ENCODE measurements around the gene MTG1. TPM values are rescaled to one million over a fixed set of nuclear protein-coding genes. Genes with fewer than 3 reads are reported as not detected.

Gene MTG1
- total RNA-seq, 1 donor from 2014 or later: 44.0 TPM

DNA sequence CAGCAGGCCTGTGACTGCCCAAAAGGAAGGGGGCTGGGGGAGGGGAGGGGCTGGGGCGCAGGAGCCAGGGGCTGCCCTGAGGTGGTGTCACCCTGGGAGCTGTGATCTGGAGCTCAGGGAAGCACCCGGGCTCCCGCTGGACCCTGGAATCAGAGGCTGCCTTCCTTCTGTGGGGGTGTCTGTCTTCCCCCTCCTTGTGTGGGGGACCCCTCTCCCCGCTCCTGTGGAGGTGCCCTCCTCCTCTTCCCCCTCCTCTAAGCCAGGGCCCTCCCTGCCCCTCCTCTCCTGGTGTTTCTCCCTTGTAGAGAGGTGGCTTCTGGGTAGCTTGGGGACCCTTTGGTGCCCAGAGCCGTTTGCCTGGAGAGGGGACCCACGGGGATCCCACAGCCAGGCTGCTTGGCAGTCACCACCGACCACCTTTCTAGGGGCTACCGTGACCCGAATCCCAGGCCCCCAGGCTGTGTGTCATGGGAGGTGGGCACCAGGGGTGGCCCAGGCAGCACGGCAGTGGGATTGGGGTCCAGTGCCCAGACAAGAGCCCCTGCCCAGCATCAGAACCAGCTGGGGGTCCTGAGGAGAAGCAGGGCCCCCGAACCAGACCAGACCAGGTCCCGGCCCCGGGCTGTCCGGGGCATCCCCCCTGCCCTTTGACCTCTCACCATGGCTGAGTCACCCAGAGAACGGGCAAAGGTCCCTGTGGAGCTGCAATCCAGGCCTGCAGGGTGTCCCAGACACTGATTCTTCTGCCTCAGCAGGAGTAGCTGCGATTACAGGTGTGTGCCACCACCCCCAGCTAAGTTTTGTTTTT lies 46.0 kb upstream of the MTG1 start:
- Histone ChIP-seq H3K27ac (ENCODE audit: low read depth, low read length) (no peak overlapping the region), H3K9me3 (ENCODE audit: insufficient read depth, low read depth, low read length) (no peaks in the 10 kb centered on the region), H3K4me2 (ENCODE audit: low read length) (no peak overlapping the region), H3K79me2 (ENCODE audit: insufficient read depth, low read length) (no peaks in the 10 kb centered on the region), H3K27me3 (ENCODE audit: insufficient read depth, low read length) (peaks cover 5% of the 10 kb centered on the region), H4K20me1 (ENCODE audit: insufficient read depth, low read length) (no peaks in the 10 kb centered on the region), H3K4me1 (ENCODE audit: insufficient read depth, low read length) (no peaks in the 10 kb centered on the region), H3K36me3 (ENCODE audit: insufficient read depth, low read length) (no peaks in the 10 kb centered on the region), H3K9ac (ENCODE audit: low read length) (no peak overlapping the region), H2AFZ (ENCODE audit: low read depth, low read length) (no peak overlapping the region), H3K4me3 (ENCODE audit: insufficient read depth, low read depth, low read length) (no peak overlapping the region)
- Mint-ChIP-seq H3K9me3 (ENCODE audit: unreplicated experiment) (peaks cover 2% of the 10 kb centered on the region), H3K4me1 (ENCODE audit: low read depth, unreplicated experiment) (peaks cover 7% of the 10 kb centered on the region), H3K27me3 (ENCODE audit: low read depth, unreplicated experiment) (no peaks in the 10 kb centered on the region), H3K4me3 (ENCODE audit: unreplicated experiment) (no peak overlapping the region), H3K27ac (ENCODE audit: unreplicated experiment) (no peak overlapping the region), H3K36me3 (ENCODE audit: low read depth, unreplicated experiment) (peaks cover 2% of the 10 kb centered on the region)
- FAIRE-seq: no peak
- no peak for DNase-seq (ENCODE audit: low read depth)
- TF ChIP-seq, protein P1, sequence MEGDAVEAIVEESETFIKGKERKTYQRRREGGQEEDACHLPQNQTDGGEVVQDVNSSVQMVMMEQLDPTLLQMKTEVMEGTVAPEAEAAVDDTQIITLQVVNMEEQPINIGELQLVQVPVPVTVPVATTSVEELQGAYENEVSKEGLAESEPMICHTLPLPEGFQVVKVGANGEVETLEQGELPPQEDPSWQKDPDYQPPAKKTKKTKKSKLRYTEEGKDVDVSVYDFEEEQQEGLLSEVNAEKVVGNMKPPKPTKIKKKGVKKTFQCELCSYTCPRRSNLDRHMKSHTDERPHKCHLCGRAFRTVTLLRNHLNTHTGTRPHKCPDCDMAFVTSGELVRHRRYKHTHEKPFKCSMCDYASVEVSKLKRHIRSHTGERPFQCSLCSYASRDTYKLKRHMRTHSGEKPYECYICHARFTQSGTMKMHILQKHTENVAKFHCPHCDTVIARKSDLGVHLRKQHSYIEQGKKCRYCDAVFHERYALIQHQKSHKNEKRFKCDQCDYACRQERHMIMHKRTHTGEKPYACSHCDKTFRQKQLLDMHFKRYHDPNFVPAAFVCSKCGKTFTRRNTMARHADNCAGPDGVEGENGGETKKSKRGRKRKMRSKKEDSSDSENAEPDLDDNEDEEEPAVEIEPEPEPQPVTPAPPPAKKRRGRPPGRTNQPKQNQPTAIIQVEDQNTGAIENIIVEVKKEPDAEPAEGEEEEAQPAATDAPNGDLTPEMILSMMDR (IDR thresholded peaks at IDR 0.05; ENCODE audit: insufficient read depth, low read depth, low read length): no peak
- no peak for TF ChIP-seq EZH2 (IDR thresholded peaks at IDR 0.05; ENCODE audit: insufficient read depth, low read length)

DNA sequence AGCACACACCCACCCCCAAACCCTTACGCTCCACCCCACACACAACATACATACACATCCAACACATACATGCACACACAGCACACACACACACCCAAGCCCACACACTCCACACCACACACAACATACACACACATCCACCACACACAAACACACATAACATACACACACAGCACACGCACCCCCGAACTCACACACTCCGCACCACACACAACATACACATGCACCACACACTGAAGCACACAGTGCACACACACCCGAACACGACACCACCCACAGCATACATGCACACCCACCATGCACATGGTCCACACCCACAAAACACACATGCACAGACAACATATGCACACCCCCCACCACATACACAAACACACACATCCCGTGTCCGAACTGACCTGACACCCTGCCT lies 44.8 kb upstream of the MTG1 start:
- no peaks in the 10 kb centered on the region for H3K36me3 ChIP-seq (ENCODE audit: insufficient read depth, low read length)
- no peaks in the 10 kb centered on the region for H4K20me1 ChIP-seq (ENCODE audit: insufficient read depth, low read length)
- TF ChIP-seq EZH2 (IDR thresholded peaks at IDR 0.05; ENCODE audit: insufficient read depth, low read length): no peak
- TF ChIP-seq, protein P1 (IDR thresholded peaks at IDR 0.05; ENCODE audit: insufficient read depth, low read depth, low read length): no peak
- H3K27ac Mint-ChIP-seq (ENCODE audit: unreplicated experiment): no peak overlapping the region
- FAIRE-seq (no peak), DNase-seq (ENCODE audit: low read depth) (no peak)
- H3K36me3 Mint-ChIP-seq (ENCODE audit: low read depth, unreplicated experiment): peaks cover 2% of the 10 kb centered on the region
- H3K4me3 ChIP-seq (ENCODE audit: insufficient read depth, low read depth, low read length): no peak overlapping the region
- no peak overlapping the region for H3K9ac ChIP-seq (ENCODE audit: low read length)
- peaks cover 5% of the 10 kb centered on the region for H3K27me3 ChIP-seq (ENCODE audit: insufficient read depth, low read length)
- H3K27ac ChIP-seq (ENCODE audit: low read depth, low read length): no peak overlapping the region
- no peak overlapping the region for H2AFZ ChIP-seq (ENCODE audit: low read depth, low read length)
- H3K4me2 ChIP-seq (ENCODE audit: low read length): no peak overlapping the region
- no peaks in the 10 kb centered on the region for H3K79me2 ChIP-seq (ENCODE audit: insufficient read depth, low read length)
- no peaks in the 10 kb centered on the region for H3K9me3 ChIP-seq (ENCODE audit: insufficient read depth, low read depth, low read length)
- H3K9me3 Mint-ChIP-seq (ENCODE audit: unreplicated experiment): peaks cover 2% of the 10 kb centered on the region
- H3K27me3 Mint-ChIP-seq (ENCODE audit: low read depth, unreplicated experiment): no peaks in the 10 kb centered on the region
- no peaks in the 10 kb centered on the region for H3K4me1 Mint-ChIP-seq (ENCODE audit: low read depth, unreplicated experiment)
- H3K4me3 Mint-ChIP-seq (ENCODE audit: unreplicated experiment): no peak overlapping the region
- no peaks in the 10 kb centered on the region for H3K4me1 ChIP-seq (ENCODE audit: insufficient read depth, low read length)

DNA sequence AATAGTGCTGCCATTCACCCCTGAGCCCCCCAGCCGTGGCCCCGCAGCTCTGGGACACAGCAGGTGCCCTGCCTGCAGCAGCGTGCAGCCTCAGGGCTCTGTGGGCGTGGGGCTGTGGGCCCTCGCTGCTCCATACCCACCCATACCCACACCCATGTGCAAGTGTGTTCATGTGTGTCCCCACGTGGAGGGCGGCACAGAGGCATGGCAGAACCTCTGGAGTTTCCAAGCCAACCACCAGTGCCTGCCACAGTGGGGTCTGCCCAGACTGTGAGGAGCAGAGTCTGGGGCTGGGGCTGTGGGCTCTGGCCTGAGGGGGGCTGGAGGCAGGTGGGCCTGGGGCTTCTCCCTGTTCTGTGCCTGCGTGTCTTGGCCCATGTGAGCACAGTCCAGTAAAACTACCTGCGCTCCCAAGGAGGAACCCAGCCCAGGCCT lies 44.4 kb upstream of the MTG1 start:
- FAIRE-seq (no peak), DNase-seq (ENCODE audit: low read depth) (no peak)
- H3K36me3 Mint-ChIP-seq (ENCODE audit: low read depth, unreplicated experiment): peaks cover 2% of the 10 kb centered on the region
- Histone ChIP-seq H3K9me3 (ENCODE audit: insufficient read depth, low read depth, low read length) (no peaks in the 10 kb centered on the region), H2AFZ (ENCODE audit: low read depth, low read length) (no peak overlapping the region), H3K36me3 (ENCODE audit: insufficient read depth, low read length) (no peaks in the 10 kb centered on the region), H3K4me1 (ENCODE audit: insufficient read depth, low read length) (no peaks in the 10 kb centered on the region), H3K27me3 (ENCODE audit: insufficient read depth, low read length) (peaks cover 2% of the 10 kb centered on the region), H3K4me3 (ENCODE audit: insufficient read depth, low read depth, low read length) (no peak overlapping the region), H4K20me1 (ENCODE audit: insufficient read depth, low read length) (no peaks in the 10 kb centered on the region), H3K27ac (ENCODE audit: low read depth, low read length) (no peak overlapping the region), H3K9ac (ENCODE audit: low read length) (no peak overlapping the region), H3K4me2 (ENCODE audit: low read length) (no peak overlapping the region), H3K79me2 (ENCODE audit: insufficient read depth, low read length) (no peaks in the 10 kb centered on the region)
- H3K4me1 Mint-ChIP-seq (ENCODE audit: low read depth, unreplicated experiment): no peaks in the 10 kb centered on the region
- TF ChIP-seq EZH2 (IDR thresholded peaks at IDR 0.05; ENCODE audit: insufficient read depth, low read length): no peak
- TF ChIP-seq, protein P1 (IDR thresholded peaks at IDR 0.05; ENCODE audit: insufficient read depth, low read depth, low read length): no peak
- no peaks in the 10 kb centered on the region for H3K27me3 Mint-ChIP-seq (ENCODE audit: low read depth, unreplicated experiment)
- no peak overlapping the region for H3K27ac Mint-ChIP-seq (ENCODE audit: unreplicated experiment)
- peaks cover 2% of the 10 kb centered on the region for H3K9me3 Mint-ChIP-seq (ENCODE audit: unreplicated experiment)
- no peak overlapping the region for H3K4me3 Mint-ChIP-seq (ENCODE audit: unreplicated experiment)

Measured in astrocyte (in vitro differentiated cells and primary cell).